HG02943 (cell line): ENCODE results near the gene RAPGEFL1.
"Not testable (repeated sequence)": the region's sequence is repeated elsewhere in the genome, so short reads cannot be mapped to it uniquely, and the experiment has no call there.

Experiments
- ATAC-seq: cut with Tn5 transposase; IDR thresholded peaks from one replicate; pipeline ENCODE4 v1.9.1; 2021; ENCODE audit warnings: mild to moderate bottlenecking, low read depth, moderate library complexity; ENCODE audit not compliant: unreplicated experiment

The RAPGEFL1 gene

GRCh38 chr17:40173091-40173777 is 4.0 kb upstream of the RAPGEFL1 start:
- no peak for ATAC-seq

GRCh38 chr17:40173778-40174135 is 3.5 kb upstream of the RAPGEFL1 start:
- ATAC-seq = no peak

- no peak for ATAC-seq
These were observed 2.8 kb upstream of the RAPGEFL1 start for GRCh38 chr17:40174514-40174913.

- ATAC-seq = no peak
These were observed 1.1 kb upstream of the RAPGEFL1 start for GRCh38 chr17:40175928-40176753.

- no peak for ATAC-seq
These were observed 538 bp upstream of the RAPGEFL1 start for GRCh38 chr17:40176754-40177110.

GRCh38 chr17:40178021-40178601 is 841 bp downstream of the RAPGEFL1 start:
- ATAC-seq = no peak

- no peak for ATAC-seq
These were observed 1.4 kb downstream of the RAPGEFL1 start for GRCh38 chr17:40178660-40179059.

- no peak for ATAC-seq
These were observed 2.8 kb downstream of the RAPGEFL1 start for GRCh38 chr17:40179923-40180659.

GRCh38 chr17:40180694-40181093 is 3.4 kb downstream of the RAPGEFL1 start:
- no peak for ATAC-seq

- no peak for ATAC-seq
These were observed 3.9 kb downstream of the RAPGEFL1 start for GRCh38 chr17:40181205-40181604.

- no peak for ATAC-seq
These were observed 5.3 kb downstream of the RAPGEFL1 start for GRCh38 chr17:40182606-40183005.

GRCh38 chr17:40187238-40187637 is 10.0 kb downstream of the RAPGEFL1 start:
- no peak for ATAC-seq

GRCh38 chr17:40188694-40189093 is 11.4 kb downstream of the RAPGEFL1 start:
- ATAC-seq = no peak

- no peak for ATAC-seq
These were observed 13.1 kb downstream of the RAPGEFL1 start for GRCh38 chr17:40190197-40191021.

- ATAC-seq = no peak
These were observed 14.3 kb downstream of the RAPGEFL1 start for GRCh38 chr17:40191237-40192208.

GRCh38 chr17:40192961-40193360 is 15.7 kb downstream of the RAPGEFL1 start:
- ATAC-seq = no peak

GRCh38 chr17:40194821-40195220 is 17.6 kb downstream of the RAPGEFL1 start:
- ATAC-seq = no peak

GRCh38 chr17:40197550-40197949 is 20.3 kb downstream of the RAPGEFL1 start:
- ATAC-seq = no peak

- not testable (repeated sequence) for ATAC-seq
These were observed 20.7 kb downstream of the RAPGEFL1 start for GRCh38 chr17:40197965-40198456.
